Liver (tissue), 3 donors: ENCODE measurements around the gene MYMK.

Experiments
- EGR1 ChIP-seq, 2 donors: IDR thresholded peaks; 2 replicates each; pipeline ENCODE4 v1.6.1; 2016 to 2018; ENCODE audit warnings: antibody characterized with exemption in 2 of 2, low read depth in 2 of 2
- GABPA ChIP-seq, 2 donors: IDR thresholded peaks in 1 of 2; conservative IDR thresholded peaks in 1 of 2; 2 replicates each; pipeline ENCODE4 v1.6.1; 2016; ENCODE audit warnings: antibody characterized with exemption in 2 of 2, mild to moderate bottlenecking in 1 of 2, moderate library complexity in 1 of 2
- JUND ChIP-seq, 2 donors: IDR thresholded peaks; 2 replicates each; pipeline ENCODE4 v1.6.1; 2016; ENCODE audit warnings: antibody characterized with exemption in 2 of 2
- NR2F2 ChIP-seq: IDR thresholded peaks from 2 replicates; pipeline ENCODE4 v1.6.1; 2016; ENCODE audit warnings: antibody characterized with exemption
- RAD21 ChIP-seq, 2 donors: IDR thresholded peaks; 2 replicates each; pipeline ENCODE4 v1.6.1; 2016; ENCODE audit warnings: antibody characterized with exemption in 2 of 2, mild to moderate bottlenecking in 2 of 2
- RXRA ChIP-seq, 2 donors: IDR thresholded peaks; 2 replicates each; pipeline ENCODE4 v1.6.1; 2017 to 2018; ENCODE audit warnings: antibody characterized with exemption in 2 of 2, mild to moderate bottlenecking in 1 of 2
- SP1 ChIP-seq: IDR thresholded peaks from 2 replicates; pipeline ENCODE4 v1.6.1; 2018; ENCODE audit warnings: antibody characterized with exemption, mild to moderate bottlenecking
- TAF1 ChIP-seq: conservative IDR thresholded peaks from 2 replicates; pipeline ENCODE4 v1.6.1; 2016; ENCODE audit warnings: antibody characterized with exemption, mild to moderate bottlenecking
- YY1 ChIP-seq: IDR thresholded peaks from 2 replicates; pipeline ENCODE4 v1.6.1; 2016; ENCODE audit warnings: antibody characterized with exemption, mild to moderate bottlenecking
- TF ChIP-seq, protein P1 (sequence below): fragments of 150-350 bp; IDR thresholded peaks from 2 replicates; pipeline ENCODE4 v1.5.1; 2017; ENCODE audit warnings: improper control_type of control experiment, low read depth, low read length; ENCODE audit not compliant: missing input control
- TF ChIP-seq, protein P2 (sequence below): IDR thresholded peaks from 2 replicates; pipeline ENCODE4 v1.6.1; 2016; ENCODE audit warnings: antibody characterized with exemption
- TF ChIP-seq, protein P3 (sequence below): IDR thresholded peaks from 2 replicates; pipeline ENCODE4 v1.6.1; 2016; ENCODE audit warnings: antibody characterized with exemption
- TF ChIP-seq, protein P4 (sequence below): IDR thresholded peaks from 2 replicates; pipeline ENCODE4 v1.6.1; 2016; ENCODE audit warnings: antibody characterized with exemption, mild to moderate bottlenecking
- donor health status: healthy.
- donor health status: healthy.

DNA sequence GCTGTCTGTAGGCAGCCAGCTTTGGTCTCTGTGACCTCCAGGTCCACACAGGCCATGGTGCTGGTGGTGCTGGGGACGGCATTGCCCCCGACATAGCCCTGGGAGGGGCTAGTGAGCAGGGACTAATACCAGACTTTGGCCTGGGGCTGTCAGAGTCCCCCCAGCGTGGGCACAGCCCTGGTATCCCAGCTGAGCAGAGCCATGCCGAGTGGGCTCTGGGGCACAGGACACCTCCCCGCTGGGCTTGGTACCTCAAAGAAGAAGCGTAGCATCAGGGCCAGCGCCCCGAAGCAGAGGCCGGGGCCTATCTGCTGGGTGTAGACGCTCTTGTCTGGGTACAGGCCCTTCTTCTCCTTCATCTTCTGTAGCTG lies 9.5 kb downstream of the MYMK start:
- TF ChIP-seq, protein P1, sequence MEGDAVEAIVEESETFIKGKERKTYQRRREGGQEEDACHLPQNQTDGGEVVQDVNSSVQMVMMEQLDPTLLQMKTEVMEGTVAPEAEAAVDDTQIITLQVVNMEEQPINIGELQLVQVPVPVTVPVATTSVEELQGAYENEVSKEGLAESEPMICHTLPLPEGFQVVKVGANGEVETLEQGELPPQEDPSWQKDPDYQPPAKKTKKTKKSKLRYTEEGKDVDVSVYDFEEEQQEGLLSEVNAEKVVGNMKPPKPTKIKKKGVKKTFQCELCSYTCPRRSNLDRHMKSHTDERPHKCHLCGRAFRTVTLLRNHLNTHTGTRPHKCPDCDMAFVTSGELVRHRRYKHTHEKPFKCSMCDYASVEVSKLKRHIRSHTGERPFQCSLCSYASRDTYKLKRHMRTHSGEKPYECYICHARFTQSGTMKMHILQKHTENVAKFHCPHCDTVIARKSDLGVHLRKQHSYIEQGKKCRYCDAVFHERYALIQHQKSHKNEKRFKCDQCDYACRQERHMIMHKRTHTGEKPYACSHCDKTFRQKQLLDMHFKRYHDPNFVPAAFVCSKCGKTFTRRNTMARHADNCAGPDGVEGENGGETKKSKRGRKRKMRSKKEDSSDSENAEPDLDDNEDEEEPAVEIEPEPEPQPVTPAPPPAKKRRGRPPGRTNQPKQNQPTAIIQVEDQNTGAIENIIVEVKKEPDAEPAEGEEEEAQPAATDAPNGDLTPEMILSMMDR = no peak
- TF ChIP-seq JUND (IDR thresholded peaks at IDR 0.05) (no peak), RAD21 (IDR thresholded peaks at IDR 0.05) (no peak), YY1 (no peak), RXRA (IDR thresholded peaks at IDR 0.05) (no peak), SP1 (no peak), GABPA (IDR thresholded peaks at IDR 0.05 in 1 of 2, conservative IDR thresholded peaks at IDR 0.05 in 1 of 2) (no peak), NR2F2 (no peak), TAF1 (no peak), EGR1 (IDR thresholded peaks at IDR 0.05; ENCODE audit: low read depth in 2 of 2) (no peak)
- TF ChIP-seq, protein P2, sequence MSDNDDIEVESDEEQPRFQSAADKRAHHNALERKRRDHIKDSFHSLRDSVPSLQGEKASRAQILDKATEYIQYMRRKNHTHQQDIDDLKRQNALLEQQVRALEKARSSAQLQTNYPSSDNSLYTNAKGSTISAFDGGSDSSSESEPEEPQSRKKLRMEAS = no peak
- TF ChIP-seq, protein P3, sequence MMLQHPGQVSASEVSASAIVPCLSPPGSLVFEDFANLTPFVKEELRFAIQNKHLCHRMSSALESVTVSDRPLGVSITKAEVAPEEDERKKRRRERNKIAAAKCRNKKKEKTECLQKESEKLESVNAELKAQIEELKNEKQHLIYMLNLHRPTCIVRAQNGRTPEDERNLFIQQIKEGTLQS = no peak
- TF ChIP-seq, protein P4, sequence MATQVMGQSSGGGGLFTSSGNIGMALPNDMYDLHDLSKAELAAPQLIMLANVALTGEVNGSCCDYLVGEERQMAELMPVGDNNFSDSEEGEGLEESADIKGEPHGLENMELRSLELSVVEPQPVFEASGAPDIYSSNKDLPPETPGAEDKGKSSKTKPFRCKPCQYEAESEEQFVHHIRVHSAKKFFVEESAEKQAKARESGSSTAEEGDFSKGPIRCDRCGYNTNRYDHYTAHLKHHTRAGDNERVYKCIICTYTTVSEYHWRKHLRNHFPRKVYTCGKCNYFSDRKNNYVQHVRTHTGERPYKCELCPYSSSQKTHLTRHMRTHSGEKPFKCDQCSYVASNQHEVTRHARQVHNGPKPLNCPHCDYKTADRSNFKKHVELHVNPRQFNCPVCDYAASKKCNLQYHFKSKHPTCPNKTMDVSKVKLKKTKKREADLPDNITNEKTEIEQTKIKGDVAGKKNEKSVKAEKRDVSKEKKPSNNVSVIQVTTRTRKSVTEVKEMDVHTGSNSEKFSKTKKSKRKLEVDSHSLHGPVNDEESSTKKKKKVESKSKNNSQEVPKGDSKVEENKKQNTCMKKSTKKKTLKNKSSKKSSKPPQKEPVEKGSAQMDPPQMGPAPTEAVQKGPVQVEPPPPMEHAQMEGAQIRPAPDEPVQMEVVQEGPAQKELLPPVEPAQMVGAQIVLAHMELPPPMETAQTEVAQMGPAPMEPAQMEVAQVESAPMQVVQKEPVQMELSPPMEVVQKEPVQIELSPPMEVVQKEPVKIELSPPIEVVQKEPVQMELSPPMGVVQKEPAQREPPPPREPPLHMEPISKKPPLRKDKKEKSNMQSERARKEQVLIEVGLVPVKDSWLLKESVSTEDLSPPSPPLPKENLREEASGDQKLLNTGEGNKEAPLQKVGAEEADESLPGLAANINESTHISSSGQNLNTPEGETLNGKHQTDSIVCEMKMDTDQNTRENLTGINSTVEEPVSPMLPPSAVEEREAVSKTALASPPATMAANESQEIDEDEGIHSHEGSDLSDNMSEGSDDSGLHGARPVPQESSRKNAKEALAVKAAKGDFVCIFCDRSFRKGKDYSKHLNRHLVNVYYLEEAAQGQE = no peak
